ENCODE measurements around the gene GET4. TPM values are rescaled to one million over a fixed set of nuclear protein-coding genes. Genes with fewer than 3 reads are reported as not detected.

The GET4 gene
- total and polyA plus RNA-seq, 2 of the 4 experiments (the other 2 are of a cell fraction): 11.3 to 30.9 TPM

DNA sequence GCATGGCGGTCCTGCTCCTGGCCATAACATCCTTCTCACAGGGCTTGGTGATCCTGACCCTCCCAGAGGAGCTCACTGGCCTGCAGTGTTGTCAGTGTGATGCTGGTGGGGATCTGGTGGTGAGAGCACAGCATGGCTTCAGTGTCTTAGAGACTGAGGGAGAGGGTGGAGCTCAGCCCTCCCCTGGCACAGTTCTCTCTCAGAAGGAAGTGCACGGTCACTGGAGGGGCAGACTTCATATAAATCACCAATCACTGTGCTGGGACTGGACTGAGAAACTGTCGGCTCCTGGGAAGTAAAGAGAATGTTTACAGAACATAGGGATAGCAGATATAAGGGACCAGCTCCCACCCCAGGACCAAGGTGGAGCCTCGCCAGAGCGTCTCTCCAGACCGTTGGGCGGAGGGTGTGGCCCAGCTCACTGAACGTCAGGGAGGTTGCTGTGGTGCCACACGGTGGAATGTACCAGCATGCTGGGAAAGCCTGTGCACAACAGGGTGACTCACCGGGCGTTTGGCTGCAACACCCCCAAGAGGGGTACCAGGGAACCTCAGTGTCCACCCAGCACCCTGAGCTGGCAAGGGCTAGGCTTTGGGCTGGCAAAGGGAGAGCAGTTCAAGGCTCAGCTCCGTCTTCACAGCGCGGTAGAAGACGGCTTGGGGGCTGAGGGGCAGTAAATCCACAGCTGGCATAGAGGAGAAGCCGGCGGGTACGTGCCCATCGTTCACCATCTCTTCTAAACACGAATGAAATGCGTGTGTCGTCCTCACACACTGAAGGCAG is 8.8 kb upstream of the GET4 start:
- peaks cover 11% of the 10 kb centered on the region; the same call in 1 of the 2 replicates for H4K20me1 ChIP-seq (ENCODE audit: insufficient read depth, low read length)
- peak overlapping the region; percentile 42 for H3K14ac ChIP-seq (replicated peaks; ENCODE audit: low read depth, low read length)
- peak overlapping the region; percentile 72 for H2AFZ ChIP-seq (replicated peaks; ENCODE audit: low read length, poor library complexity)
- H3K23ac ChIP-seq (ENCODE audit: low read depth, low read length): peak overlapping the region; percentile 91
- H2BK20ac ChIP-seq (ENCODE audit: low read depth, low read length): peak overlapping the region; percentile 84
- H3K9me3 ChIP-seq (ENCODE audit: control insufficient read depth, insufficient read depth, low read length): no peaks in the 10 kb centered on the region
- H2BK5ac ChIP-seq (ENCODE audit: low read depth, low read length, poor library complexity, severe bottlenecking): peak overlapping the region; percentile 69
- DNase-seq: peak; percentile 54
- H3K4me1 ChIP-seq (ENCODE audit: control insufficient read depth, insufficient read depth, low read length): peaks cover 12% of the 10 kb centered on the region
- H3K27me3 ChIP-seq (ENCODE audit: control insufficient read depth, insufficient read depth, low read length): no peaks in the 10 kb centered on the region
- ATAC-seq (ENCODE audit: low read depth): peak; percentile 73
- peaks cover 8 to 39% of the 10 kb centered on the region in 2 experiments for H3K79me1 ChIP-seq (ENCODE audit: low read depth in 1 of 2, low read length in 2 of 2)
- BruUV-seq (replicated peaks): no TSS peak
- H3K4me2 ChIP-seq (ENCODE audit: low read depth, low read length): peak overlapping the region; percentile 30; the same call in 1 of the 2 replicates
- no peak overlapping the region for H3K4me3 ChIP-seq (ENCODE audit: insufficient read depth, low read depth, low read length)
- TF ChIP-seq POLR2A (IDR thresholded peaks at IDR 0.05; ENCODE audit: low read depth, low read length) (no peak; the same call in 1 of the 2 replicates), RFX5 (IDR thresholded peaks at IDR 0.05; ENCODE audit: low read depth, low read length) (no peak), MAFK (IDR thresholded peaks at IDR 0.05; ENCODE audit: low read depth, low read length) (no peak), MXI1 (IDR thresholded peaks at IDR 0.05; ENCODE audit: borderline replicate concordance, low read depth, low read length) (peak; percentile 47; the same call in 1 of the 2 replicates), RCOR1 (IDR thresholded peaks at IDR 0.05; ENCODE audit: insufficient replicate concordance, low read length) (no peak), SMC3 (IDR thresholded peaks at IDR 0.05; ENCODE audit: low read depth, low read length) (0 out of 2 replicates have a peak, but pooled peaks have one; percentile 3)
- TF ChIP-seq, protein P1, sequence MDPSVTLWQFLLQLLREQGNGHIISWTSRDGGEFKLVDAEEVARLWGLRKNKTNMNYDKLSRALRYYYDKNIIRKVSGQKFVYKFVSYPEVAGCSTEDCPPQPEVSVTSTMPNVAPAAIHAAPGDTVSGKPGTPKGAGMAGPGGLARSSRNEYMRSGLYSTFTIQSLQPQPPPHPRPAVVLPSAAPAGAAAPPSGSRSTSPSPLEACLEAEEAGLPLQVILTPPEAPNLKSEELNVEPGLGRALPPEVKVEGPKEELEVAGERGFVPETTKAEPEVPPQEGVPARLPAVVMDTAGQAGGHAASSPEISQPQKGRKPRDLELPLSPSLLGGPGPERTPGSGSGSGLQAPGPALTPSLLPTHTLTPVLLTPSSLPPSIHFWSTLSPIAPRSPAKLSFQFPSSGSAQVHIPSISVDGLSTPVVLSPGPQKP (IDR thresholded peaks at IDR 0.05; ENCODE audit: borderline replicate concordance, low read depth, low read length): no peak
- TF ChIP-seq, protein P2, sequence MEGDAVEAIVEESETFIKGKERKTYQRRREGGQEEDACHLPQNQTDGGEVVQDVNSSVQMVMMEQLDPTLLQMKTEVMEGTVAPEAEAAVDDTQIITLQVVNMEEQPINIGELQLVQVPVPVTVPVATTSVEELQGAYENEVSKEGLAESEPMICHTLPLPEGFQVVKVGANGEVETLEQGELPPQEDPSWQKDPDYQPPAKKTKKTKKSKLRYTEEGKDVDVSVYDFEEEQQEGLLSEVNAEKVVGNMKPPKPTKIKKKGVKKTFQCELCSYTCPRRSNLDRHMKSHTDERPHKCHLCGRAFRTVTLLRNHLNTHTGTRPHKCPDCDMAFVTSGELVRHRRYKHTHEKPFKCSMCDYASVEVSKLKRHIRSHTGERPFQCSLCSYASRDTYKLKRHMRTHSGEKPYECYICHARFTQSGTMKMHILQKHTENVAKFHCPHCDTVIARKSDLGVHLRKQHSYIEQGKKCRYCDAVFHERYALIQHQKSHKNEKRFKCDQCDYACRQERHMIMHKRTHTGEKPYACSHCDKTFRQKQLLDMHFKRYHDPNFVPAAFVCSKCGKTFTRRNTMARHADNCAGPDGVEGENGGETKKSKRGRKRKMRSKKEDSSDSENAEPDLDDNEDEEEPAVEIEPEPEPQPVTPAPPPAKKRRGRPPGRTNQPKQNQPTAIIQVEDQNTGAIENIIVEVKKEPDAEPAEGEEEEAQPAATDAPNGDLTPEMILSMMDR (conservative IDR thresholded peaks at IDR 0.05; ENCODE audit: low read depth, low read length): peak; percentile 11; the same call in 1 of the 2 replicates
- peak overlapping the region; percentile 92 for H2AK9ac ChIP-seq (replicated peaks; ENCODE audit: low read depth, low read length, poor library complexity)
- in situ Hi-C loops (cut with MboI; ENCODE audit: low sequenced_read_pairs) (no loop called here), dilution Hi-C loops (cut with HindIII; ENCODE audit: low sequenced_read_pairs, unreplicated experiment) (no loop called here), intact Hi-C loops (cut with micrococcal nuclease) (no loop called here)
- peak overlapping the region; percentile 22; the same call in 1 of the 2 replicates for H3K56ac ChIP-seq (ENCODE audit: extremely low read depth, insufficient read depth, low read length)
- H2BK120ac ChIP-seq (ENCODE audit: low read depth, low read length): peak overlapping the region; percentile 79
- peak overlapping the region; percentile 15 for H3K18ac ChIP-seq (ENCODE audit: low read depth, low read length)
- WGBS, 2 experiments (ENCODE audit: extremely low coverage in 2 of 2, insufficient read length in 1 of 2): 71% methylated on average over 15 of the region's 22 CpGs; no CpG with 5 or more reads in 1 of the 2 experiments
- peak overlapping the region; percentile 70 for H3K27ac ChIP-seq (ENCODE audit: insufficient read depth, low read length)
- peak overlapping the region; percentile 14 to 82; a peak in 3 of 4 replicates for H4K8ac ChIP-seq (ENCODE audit: low read depth in 2 of 2, low read length in 2 of 2)
- H2AK5ac ChIP-seq (ENCODE audit: low read depth, low read length): peak overlapping the region; percentile 97
- H2BK15ac ChIP-seq (ENCODE audit: low read depth, low read length): 0 out of 3 replicates have a peak overlapping the region, but pooled peaks have one; percentile 24
- H3K9ac ChIP-seq (ENCODE audit: low read depth, low read length): 0 out of 2 replicates have a peak overlapping the region, but pooled peaks have one; percentile 12
- peaks cover 10% of the 10 kb centered on the region; the same call in 1 of the 2 replicates for H3K9me1 ChIP-seq (ENCODE audit: insufficient read depth, low read length)
- CTCF ChIA-PET: interaction anchor here (0.8 to 1.3 kb wide), 3 partner anchors 9 to 81 kb away, joined by 3 to 4 read pairs (median 3); no protein-coding TSS in a partner anchor
- POLR2A ChIA-PET (ENCODE audit: unreplicated experiment): no interaction called here
- H3K4ac ChIP-seq (ENCODE audit: low read depth, low read length): peak overlapping the region; percentile 85
- peak overlapping the region; percentile 3; the same call in 1 of the 2 replicates for H4K5ac ChIP-seq (ENCODE audit: low read depth, low read length)
- H4K91ac ChIP-seq (ENCODE audit: insufficient read depth, low read depth, low read length): peak overlapping the region; percentile 82
- peaks cover 45% of the 10 kb centered on the region for H3K36me3 ChIP-seq (ENCODE audit: control insufficient read depth, insufficient read depth, low read length)

Data from IMR-90 (cell line).